ENCODE data around the gene RALGAPA1.
"Not testable (repeated sequence)": the region's sequence is repeated elsewhere in the genome, so short reads cannot be mapped to it uniquely, and the experiment has no call there.

Gene RALGAPA1

GRCh38 chr14:35821564-35822411, 12.7 kb upstream of the RALGAPA1 start:
- no peak for DNase-seq (ENCODE audit: low read depth)

DNA sequence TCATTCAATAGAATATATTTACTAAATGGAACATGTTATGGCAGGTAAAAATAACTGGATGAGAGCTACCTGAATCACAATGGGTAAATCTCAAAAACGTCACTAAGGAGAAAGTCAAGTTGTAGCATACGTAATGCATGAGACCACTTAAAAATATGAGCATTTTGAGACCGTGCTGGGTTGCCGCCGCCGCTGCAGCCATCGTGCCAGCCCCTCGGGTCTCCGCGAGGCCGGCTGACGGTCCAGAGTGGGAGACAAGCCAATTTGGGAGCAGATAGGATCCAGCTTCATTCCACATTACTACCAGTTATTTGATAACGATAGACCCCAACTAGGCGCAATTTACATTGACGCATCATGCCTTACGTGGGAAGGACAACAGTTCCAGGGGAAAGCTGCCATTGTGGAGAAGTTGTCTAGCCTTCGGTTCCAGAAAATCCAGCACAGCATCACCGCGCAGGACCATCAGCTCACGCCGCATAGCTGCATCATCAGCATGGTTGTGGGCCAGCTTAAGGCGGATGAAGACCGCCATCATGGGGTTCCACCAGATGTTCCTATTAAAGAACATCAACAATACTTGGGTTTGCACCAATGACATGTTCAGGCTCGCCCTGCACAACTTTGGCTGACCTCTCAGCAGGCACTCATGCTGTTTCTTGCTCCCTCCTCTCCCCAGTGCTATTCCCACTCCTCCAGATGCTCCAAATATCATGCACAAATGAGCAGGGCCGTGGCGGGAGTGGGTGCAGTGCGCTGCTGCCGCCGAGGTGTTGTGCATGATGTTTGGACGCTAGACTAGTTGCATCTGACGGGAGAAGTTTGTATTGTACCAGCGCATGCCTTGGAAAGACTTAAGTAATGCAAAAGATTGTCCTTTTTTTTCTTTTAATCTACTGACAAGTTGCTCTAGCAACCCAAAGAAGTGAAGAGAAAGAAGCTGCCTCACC, 10.8 kb upstream of the RALGAPA1 start:
- no peak for DNase-seq (ENCODE audit: low read depth)

GRCh38 chr14:35818346-35819115, 9.4 kb upstream of the RALGAPA1 start:
- no peak for DNase-seq (ENCODE audit: low read depth)

- DNase-seq (ENCODE audit: low read depth), result peak; percentile 64
Observed at GRCh38 chr14:35814371-35815005, 5.4 kb upstream of the RALGAPA1 start.

GRCh38 chr14:35810963-35811362, 1.9 kb upstream of the RALGAPA1 start:
- no peak for DNase-seq (ENCODE audit: low read depth)

DNA sequence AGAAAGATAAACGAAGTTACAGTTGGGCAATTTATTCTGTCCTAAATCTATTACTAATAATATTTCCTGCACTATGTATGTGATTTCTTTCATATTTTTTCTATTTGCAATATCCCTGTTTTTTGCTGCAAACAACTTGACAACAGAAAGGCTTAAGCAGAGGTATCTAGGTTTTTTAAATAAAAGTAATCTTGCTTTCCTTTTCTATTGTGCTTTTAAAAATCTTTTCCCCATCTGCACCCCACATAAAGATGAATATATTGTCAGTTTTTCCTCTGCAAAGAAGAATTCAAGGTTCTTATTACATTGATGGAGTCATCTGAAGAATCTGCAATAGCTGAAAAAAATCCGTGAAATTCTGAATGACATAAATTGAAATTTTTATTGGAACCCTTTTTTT, 502 bp upstream of the RALGAPA1 start:
- no peak for DNase-seq (ENCODE audit: low read depth)

- DNase-seq (ENCODE audit: low read depth), result no peak
Observed at GRCh38 chr14:35808076-35808637, 938 bp downstream of the RALGAPA1 start.

- no peak for DNase-seq (ENCODE audit: low read depth)
Observed at GRCh38 chr14:35807131-35807961, 1.7 kb downstream of the RALGAPA1 start.

DNA sequence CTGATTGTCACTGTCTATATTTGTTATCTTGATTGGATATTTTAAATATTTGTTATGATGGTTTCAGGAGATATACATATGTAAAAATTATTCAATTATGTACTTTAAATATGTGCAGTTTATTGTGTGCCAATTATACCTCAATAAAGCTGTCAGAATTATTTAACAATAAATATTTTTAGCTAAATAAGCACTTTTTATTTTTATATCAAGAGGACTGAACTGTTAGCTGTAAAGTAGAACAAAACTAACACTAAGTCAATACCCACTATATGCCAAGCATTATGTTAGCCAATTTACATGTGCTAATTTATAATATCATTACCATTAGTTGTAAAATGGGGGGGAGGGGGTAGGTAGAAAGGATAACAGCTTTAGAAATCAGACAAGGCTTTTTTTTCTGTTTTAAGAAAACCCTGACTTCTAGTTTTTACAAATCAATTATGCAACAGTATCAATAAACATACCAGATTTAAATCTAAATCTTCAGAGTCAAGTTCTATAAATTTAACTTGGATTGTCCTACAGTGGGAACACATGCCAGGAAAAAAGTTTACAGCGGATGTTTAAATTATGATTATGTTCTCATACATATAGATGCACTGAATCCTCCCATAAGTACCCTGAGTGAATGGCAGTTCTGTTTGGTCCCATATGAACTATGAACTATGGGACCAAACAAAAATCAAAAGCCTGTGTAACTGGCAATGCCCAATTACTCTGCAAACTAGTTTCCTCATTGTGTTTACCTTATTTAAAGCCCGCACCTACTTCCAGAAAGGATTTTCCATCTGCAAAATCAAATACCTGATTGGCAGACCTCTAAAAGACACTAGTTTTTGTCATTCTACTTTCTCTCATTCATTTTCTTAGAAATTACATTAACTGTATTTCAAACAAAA, 2.8 kb downstream of the RALGAPA1 start:
- no peak for DNase-seq (ENCODE audit: low read depth)

DNA sequence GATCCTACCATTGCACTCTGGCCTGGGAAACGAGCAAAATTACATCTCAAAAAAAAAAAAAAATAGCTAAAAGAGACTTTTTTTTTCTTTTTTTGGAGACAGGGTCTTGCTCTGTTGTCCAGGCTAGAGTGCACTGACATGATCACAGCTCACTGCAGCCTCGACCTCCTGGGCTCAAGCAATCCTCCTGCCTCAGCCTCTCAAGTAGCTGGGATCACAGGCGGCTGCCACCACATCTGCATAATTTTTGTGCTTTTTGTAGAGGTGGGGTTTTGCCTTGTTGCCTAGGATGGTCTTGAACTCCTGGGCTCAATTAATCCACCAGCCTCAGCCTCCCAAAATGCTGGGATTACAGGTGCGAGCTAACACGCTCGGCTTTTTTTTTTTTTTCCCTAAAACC, 11.3 kb downstream of the RALGAPA1 start:
- no peak for DNase-seq (ENCODE audit: low read depth)

DNA sequence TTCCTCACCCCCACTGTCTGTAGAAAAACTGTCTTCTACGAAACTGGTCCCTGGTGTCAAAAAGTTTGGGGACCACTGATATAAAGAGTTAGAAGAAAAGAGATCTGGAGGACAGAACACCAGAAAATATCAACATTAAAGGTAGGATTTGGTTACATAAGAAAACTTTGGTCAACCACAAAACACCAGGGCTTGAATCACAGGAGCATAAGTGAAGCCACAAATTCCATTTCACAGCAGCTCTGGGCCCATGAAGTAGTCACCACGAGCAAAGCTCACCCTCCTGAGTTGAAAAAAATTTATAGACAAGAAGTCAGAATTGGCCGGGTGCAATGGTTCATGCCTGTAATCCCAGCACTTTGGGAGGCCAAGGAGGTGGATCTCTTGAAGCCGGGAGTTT, 19.4 kb downstream of the RALGAPA1 start:
- no peak for DNase-seq (ENCODE audit: low read depth)

DNA sequence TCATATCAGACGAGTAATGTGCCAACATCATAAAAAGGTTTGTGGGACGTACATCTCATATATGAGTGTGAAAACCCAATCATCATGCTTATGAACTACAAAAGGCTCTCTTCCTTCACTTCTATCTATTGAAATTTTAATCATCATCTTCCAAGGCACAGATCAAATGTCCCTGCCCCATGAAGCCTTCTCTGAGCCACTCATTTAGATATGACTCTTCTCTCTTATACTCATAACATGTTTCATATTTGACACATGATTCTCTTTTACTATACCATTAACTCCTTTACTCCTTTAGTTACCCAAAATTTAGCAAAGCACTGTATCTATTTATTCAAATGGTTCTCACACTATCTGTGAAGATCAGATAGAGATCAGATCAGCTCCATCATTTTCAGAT, 22.2 kb downstream of the RALGAPA1 start:
- no peak for DNase-seq (ENCODE audit: low read depth)

DNA sequence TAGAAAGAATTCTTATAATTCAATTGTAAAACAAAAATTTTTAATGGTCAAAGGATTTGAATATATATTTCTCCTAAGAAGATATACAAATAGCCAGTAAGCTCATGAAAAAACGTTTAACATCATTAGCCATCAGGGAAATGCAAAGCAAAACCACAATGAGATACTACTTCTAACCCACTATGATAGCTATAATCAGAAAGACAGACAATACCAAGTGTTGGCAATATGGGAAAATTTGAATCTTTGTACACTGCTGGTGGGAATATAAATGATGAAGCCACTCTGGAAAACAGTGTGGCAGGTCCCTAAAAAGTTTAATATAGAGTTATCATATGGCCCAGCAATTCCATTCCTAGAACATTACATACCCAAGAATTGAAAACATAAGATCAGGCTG, 25.4 kb downstream of the RALGAPA1 start:
- no peak for DNase-seq (ENCODE audit: low read depth)

DNA sequence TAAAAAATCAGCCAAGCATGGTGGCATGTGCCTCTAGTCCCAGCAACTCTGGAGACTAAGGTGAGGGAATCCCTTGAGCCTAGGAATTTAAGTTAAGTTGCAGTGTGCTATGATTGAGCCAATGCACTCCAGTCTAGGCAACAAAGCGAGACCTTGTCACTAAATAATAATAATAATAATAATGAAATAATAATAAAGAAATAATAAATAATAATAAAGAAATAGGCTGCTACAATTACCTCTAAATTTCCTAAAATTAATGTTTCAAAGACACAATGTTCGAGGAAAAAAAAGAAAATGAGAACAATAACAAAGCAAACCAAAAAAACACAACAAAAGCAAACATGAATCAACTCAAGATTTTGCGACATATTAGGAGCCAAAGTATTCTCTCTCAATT, 29.7 kb downstream of the RALGAPA1 start:
- DNase-seq (ENCODE audit: low read depth), result no peak

- DNase-seq (ENCODE audit: low read depth), result not testable (repeated sequence)
Observed at GRCh38 chr14:35777550-35777949, 31.5 kb downstream of the RALGAPA1 start.

DNA sequence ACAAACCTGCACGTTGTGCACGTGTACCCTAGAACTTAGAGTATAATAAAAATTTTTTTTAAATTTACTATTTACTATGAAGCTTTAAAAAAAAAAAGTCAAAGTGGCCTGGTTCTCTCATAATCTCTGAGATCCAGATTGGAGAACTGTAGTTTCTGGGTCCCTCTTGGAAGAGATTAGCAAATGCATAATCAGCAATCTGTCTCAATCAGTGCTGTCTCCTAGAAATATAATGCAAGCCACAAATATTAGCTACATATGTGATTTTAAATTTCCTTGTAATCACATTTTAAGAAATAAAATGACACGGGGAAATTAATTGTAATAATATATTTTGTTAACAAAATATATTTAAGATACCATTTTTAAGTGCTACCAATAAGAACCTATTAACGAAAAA, 32.3 kb downstream of the RALGAPA1 start:
- DNase-seq (ENCODE audit: low read depth), result no peak

- DNase-seq (ENCODE audit: low read depth), result not testable (repeated sequence)
Observed at GRCh38 chr14:35776085-35776484, 33.0 kb downstream of the RALGAPA1 start.

GRCh38 chr14:35766700-35767082, 42.4 kb downstream of the RALGAPA1 start:
- no peak for DNase-seq (ENCODE audit: low read depth)

DNA sequence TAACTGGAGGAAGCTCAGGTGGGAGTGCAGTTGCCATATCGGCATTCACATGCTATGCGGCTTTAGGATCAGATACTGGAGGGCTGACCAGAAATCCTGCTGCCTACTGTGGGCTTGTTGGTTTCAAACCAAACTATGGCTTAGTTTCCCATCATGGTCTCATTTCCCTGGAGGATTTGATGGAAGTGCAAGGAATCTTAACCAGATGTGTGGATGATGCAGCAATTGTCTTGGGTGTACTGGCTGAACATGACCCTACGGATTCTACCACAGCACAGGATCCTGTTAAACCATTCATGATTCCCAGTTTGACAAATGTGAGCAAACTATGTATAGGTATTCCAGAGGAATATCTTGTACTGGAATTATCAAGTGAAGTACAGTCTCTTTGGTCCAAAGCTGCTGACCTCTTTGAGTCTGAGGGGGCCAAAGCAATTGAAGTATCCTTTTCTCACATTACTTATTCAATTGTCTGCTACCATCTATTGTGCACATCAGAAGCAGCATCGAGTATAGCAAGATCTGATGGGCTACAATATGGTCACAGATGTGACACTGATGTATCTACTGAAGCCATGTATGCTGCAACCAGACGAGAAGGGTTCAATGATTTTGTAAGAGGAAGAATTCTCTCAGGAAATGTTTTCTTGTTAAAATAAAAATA, 42.9 kb downstream of the RALGAPA1 start:
- no peak for DNase-seq (ENCODE audit: low read depth)
